IMR-90 (cell line): Measurements from ENCODE around the gene TEDDM1. TPM values are rescaled to one million over a fixed set of nuclear protein-coding genes. Genes with fewer than 3 reads are reported as not detected.

Source experiments
- polyA plus RNA-seq, 3 experiments: library from polyadenylated mRNA; depleted of rRNA; stranded (reverse); fragments of >200 nt; gene quantifications; 2 replicates each; pipeline ENCODE4 v1.2.3, GENCODE V29; 2012; ENCODE audit warnings: low replicate concordance in 1 of 3
- total RNA-seq: library from RNA; depleted of rRNA; stranded (reverse); fragments of >200 nt; gene quantifications from 2 replicates; pipeline ENCODE4 v1.2.3, GENCODE V29; 2012; rRNA removed

The TEDDM1 gene
- total and polyA plus RNA-seq, 2 of the 4 experiments (the other 2 are of a cell fraction) = not detected

Other genes starting within 250 kb of the TEDDM1 start
- gene GLUL, start 8.9 kb downstream of the TEDDM1 start, total RNA-seq = 236 and 385 TPM in 2 replicates
- gene GLUL, start 8.9 kb downstream of the TEDDM1 start, polyA plus RNA-seq (2012; rRNA removed) = 131 and 149 TPM in 2 replicates
- gene RGSL1, start 49.5 kb upstream of the TEDDM1 start, total RNA-seq = not detected in 2 replicates
- not detected in 2 replicates for gene RGSL1, start 49.5 kb upstream of the TEDDM1 start, polyA plus RNA-seq (2012; rRNA removed)
- 6.4 and 6.5 TPM in 2 replicates for gene RNASEL, start 188.6 kb upstream of the TEDDM1 start, total RNA-seq
- gene RNASEL, start 188.6 kb upstream of the TEDDM1 start, polyA plus RNA-seq (2012; rRNA removed) = 1.8 and 2.5 TPM in 2 replicates
- gene RGS16, start 203.7 kb upstream of the TEDDM1 start, total RNA-seq = 0.18 and 0.28 TPM in 2 replicates
- 0.15 and 0.16 TPM in 2 replicates for gene RGS16, start 203.7 kb upstream of the TEDDM1 start, polyA plus RNA-seq (2012; rRNA removed)